HG03432 (cell line): ENCODE results near the gene ALDH8A1.

Experiments
- ATAC-seq: cut with Tn5 transposase; IDR thresholded peaks from one replicate; pipeline ENCODE4 v1.9.1; 2021; ENCODE audit warnings: mild to moderate bottlenecking, moderate library complexity; ENCODE audit not compliant: unreplicated experiment

Gene ALDH8A1

DNA sequence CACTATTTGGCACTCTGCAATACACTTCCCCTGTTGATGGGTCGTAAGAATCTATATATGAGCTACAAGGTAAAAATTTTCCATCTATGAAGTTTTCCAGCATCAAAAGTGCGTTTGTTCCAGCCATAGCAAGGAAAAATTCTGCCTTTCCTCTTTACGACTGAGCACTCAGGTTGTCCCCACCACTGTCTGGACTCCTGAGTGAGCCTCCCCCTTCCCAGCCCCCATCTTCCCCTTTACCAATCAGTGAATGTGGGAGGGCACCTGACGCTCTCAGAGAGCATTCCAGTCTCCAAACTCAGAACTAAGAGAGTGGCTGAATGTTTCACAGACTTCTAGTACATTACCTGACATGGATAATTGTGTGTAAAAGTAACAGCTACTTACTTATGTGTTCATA is at the start of gene ALDH8A1:
Gene ALDH8A1 (minus strand): TSS at position 175 of the 400 bp plus-strand sequence. CDS start 48 bp downstream, at position 127.
- no peak for ATAC-seq

GRCh38 chr6:134999107-134999506 is 49.2 kb upstream of the ALDH8A1 start:
- ATAC-seq, result no peak

- ATAC-seq, result no peak
These were observed 47.5 kb upstream of the ALDH8A1 start for GRCh38 chr6:134997133-134997995.

DNA sequence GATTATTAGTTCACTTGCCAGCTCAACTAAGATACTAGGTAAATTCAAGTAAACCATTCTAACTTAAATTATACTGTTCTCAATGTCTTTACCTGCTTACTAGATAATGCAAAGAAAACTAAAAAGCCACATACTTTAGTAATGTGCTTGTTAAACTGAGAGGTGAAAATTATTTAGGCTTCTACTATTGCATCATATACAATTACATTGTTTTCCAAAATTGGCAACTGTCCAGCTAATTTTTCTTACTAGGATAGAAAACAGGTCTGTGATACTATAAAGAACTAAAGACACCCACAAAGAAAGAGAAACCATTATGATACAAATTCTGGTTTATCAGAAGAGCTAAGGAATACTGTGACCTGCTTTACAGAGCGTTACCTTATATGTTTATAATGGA is 45.6 kb upstream of the ALDH8A1 start:
- no peak for ATAC-seq

DNA sequence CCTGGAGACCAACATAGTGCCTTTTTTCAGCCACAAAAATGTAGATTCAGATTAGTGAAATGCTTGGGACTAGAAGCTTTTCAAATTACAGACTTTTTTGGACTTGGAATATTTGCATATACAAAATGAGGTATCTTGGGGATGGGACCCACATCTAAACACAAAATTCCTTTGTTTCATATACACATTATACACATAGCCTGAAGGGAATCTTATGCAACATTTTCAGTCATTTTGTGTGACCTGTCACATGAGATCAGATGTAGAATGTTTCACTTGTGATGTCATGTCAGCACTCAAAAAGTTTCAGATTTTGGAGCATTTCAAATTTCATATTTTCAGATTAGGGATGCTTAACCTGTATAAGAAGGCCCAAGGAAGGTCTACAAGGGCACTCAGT is 44.5 kb upstream of the ALDH8A1 start:
- ATAC-seq, result no peak

GRCh38 chr6:134992155-134992554 is 42.3 kb upstream of the ALDH8A1 start:
- no peak for ATAC-seq

DNA sequence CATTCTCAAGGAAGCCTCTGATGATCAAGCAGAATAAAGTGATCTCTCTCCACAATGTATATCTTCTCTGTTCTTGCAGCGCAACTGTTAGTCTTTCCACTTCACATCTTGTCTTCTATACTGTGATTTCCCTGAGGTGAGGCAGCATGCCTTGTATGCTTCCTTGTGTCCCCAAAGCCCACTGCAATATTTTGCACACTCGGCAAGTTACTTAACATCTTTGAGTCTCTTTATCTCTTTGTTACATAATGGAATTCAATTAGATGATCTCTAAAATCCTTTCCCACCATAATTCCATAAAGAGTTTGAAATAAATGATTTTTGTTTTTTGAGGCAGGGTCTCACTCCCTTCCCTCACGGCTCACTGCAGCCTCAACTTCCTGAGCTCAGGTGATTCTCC is 40.4 kb upstream of the ALDH8A1 start:
- ATAC-seq, result no peak

DNA sequence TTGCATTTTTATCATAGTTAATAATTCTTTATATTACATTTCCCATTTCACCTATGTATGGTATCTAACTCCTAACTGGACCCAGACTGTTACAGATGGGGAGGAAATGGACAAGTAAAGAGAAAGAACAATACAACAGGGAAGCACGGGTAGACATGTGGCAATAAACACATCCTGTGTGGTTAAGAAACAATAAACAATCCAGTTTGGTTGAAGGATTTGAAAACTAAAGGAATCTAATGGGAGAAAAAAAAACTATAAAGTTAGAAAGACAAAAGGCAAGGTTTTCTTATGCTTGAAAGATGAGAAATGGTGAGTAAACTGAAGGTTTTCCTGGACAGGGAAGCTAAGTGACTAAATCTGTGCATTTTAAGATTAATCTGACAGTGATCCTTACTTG is 34.9 kb upstream of the ALDH8A1 start:
- ATAC-seq, result no peak

GRCh38 chr6:134983823-134984222 is 33.9 kb upstream of the ALDH8A1 start:
- no peak for ATAC-seq

GRCh38 chr6:134982161-134982560 is 32.3 kb upstream of the ALDH8A1 start:
- no peak for ATAC-seq

DNA sequence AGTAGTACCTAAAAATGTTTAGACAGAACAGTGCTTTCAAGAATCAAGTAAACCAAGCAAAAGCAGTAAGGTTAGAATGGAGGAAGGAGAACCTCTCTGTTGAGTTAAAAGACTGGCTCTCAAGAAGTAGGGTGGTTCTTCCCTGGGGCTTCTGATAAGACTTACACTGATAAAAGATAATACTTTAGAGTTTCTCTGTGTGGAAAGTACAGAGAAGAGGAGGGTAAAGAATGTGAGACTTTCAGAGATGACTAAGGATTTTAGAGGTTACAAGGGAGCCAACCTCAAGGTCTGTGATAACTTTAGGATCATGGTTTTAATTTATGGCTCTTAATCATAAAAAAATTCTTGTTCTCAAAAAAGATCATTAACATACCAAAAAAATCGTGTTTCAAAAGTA is 30.9 kb upstream of the ALDH8A1 start:
- ATAC-seq, result no peak

- ATAC-seq, result peak; percentile 95
These were observed 29.2 kb upstream of the ALDH8A1 start for GRCh38 chr6:134979142-134979541.

DNA sequence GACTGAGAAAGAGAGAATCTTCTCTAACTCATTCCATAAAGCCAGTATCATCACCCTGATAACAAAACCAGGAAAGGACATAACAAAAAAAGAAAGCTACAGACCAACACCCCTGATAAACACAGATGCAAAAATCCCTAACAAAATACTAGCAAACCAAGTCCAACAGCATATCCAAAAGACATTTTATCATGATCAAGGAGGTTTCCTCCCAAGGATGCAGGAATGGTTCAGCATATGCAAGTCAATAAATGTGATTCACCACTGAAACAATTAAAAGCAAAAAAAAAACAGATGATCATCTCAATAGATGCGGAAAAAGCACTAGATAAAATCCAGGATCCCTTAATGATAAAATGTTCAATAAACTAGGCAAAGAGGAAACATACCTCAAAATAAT is 24.5 kb upstream of the ALDH8A1 start:
- no peak for ATAC-seq

- ATAC-seq, result peak; percentile 50
These were observed 17.8 kb upstream of the ALDH8A1 start for GRCh38 chr6:134967711-134968110.

DNA sequence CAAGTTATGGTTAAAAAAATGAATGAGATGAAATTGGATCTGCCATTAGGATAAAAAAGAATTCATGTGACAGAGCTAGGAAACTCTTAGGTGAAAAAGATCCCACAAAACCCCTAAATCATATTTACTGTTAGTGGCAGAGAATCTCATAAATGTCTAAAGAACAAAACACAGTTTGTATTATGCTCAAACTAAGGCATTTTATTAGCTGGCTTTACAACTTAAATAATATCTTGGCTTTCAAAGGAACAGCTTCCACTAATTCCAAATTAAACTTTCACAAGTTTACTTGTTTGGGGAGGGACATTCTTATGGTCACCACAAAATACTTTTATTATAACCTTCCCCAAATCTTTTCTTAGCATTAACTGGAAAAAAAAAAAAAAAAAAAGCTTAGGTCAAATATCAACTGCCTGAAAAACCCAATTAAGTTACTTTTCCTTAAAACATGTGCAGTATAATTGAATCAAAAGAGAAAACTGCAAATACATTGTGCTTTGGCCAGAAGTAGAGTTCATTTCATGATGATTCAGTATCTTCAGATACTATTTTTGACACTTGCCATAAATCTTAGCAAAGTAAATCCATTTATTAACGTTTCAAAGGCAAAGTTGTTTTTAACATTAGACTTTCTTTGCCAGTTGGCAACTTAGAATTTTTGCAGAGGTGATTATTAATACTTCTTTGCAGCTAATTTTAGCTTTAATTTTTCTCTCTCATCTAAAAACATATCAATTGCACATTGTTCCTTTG is 14.7 kb upstream of the ALDH8A1 start:
- no peak for ATAC-seq

GRCh38 chr6:134962421-134962820 is 12.5 kb upstream of the ALDH8A1 start:
- ATAC-seq, result no peak

DNA sequence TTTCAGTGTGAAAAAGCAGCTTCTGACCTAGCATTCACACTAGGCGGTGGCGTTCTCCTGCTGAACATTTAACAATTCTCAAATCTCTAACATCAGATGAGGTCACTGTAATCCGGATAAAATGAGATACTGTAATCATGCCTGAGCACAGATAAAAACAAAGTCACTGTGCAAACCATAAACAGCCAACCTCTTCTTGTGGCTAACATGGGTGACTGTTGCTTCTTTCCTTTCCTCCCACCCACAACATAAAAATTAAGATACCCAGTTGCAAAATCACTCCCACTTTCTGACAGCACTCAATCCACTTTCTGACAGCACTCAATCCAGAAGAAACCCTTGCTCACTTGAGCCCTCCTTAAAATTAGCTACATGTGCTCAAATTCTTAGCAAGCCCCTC is 11.5 kb upstream of the ALDH8A1 start:
- ATAC-seq, result no peak

DNA sequence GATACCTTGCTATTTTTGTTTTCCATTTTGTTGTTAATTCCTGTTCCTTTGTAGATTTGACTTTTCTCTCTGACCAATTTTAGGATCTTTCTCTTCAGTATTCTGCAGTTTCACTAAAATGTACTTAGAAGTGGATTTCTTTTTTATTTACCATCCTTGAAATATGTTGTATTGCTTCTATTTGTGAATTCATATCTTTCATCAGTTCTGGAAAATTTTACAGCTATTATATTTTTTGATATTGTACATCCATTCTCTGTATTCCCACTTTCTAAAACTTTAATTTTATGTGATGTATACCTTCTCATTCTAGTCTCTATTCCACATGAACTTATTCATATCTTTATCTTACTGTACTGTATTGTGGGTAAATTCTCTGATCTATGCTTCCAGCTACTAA is 9.7 kb upstream of the ALDH8A1 start:
- ATAC-seq, result no peak

DNA sequence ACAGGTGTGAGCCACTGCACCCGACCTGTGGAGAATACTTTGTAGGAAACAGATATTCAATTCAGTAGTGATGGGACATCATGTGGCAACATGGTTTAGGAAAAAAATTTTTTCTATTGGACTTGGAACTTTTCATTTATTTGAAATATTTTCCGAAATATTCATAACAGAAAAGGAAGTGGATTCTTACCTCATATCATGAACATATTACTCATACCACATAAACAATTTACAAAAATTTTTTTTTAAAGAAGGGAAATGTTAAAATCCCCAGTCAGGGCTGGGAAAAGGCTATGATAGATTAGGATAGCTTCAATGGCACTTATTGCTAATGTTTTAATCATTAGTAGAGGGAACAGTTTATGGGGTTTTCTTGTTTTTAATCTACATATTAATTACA is 6.8 kb upstream of the ALDH8A1 start:
- ATAC-seq, result no peak

GRCh38 chr6:134956032-134956431 is 6.1 kb upstream of the ALDH8A1 start:
- no peak for ATAC-seq

GRCh38 chr6:134954272-134955000 is 4.5 kb upstream of the ALDH8A1 start:
- no peak for ATAC-seq
